Stomach (tissue), 4 donors: ENCODE results near the gene CPN2.

Source experiments
- EP300 ChIP-seq: sonication (generic); formaldehyde crosslinking; IDR thresholded peaks from one replicate; pipeline ENCODE4 v1.6.1; 2017; ENCODE audit warnings: antibody characterized with exemption
- POLR2A ChIP-seq, 4 donors: fragments of 450-650 bp; IDR thresholded peaks; one replicate each; pipeline ENCODE4 v1.6.1; 2016; ENCODE audit warnings: antibody characterized with exemption in 4 of 4, control low read depth in 2 of 4, mild to moderate bottlenecking in 1 of 4, moderate library complexity in 1 of 4
- POLR2AphosphoS5 ChIP-seq, 3 donors: sonication (generic); formaldehyde crosslinking; IDR thresholded peaks; one replicate each; pipeline ENCODE4 v1.6.1; 2016; ENCODE audit warnings: antibody characterized with exemption in 3 of 3
- TF ChIP-seq, protein P1 (sequence below), 7 experiments: fragments of 450-650 bp in 4 of 7; fragments of 200-600 bp in 3 of 7; sonication (generic) in 3 of 7; IDR thresholded peaks; one replicate each; pipeline ENCODE4 v1.5.1; 2016 to 2019; ENCODE audit warnings: antibody characterized with exemption in 7 of 7, control low read depth in 2 of 7, mild to moderate bottlenecking in 1 of 7

GRCh38 chr3:194364652-194365434 lies 13.7 kb upstream of the CPN2 start:
- no peak for TF ChIP-seq POLR2AphosphoS5 (IDR thresholded peaks at IDR 0.05)
- TF ChIP-seq, protein P1, sequence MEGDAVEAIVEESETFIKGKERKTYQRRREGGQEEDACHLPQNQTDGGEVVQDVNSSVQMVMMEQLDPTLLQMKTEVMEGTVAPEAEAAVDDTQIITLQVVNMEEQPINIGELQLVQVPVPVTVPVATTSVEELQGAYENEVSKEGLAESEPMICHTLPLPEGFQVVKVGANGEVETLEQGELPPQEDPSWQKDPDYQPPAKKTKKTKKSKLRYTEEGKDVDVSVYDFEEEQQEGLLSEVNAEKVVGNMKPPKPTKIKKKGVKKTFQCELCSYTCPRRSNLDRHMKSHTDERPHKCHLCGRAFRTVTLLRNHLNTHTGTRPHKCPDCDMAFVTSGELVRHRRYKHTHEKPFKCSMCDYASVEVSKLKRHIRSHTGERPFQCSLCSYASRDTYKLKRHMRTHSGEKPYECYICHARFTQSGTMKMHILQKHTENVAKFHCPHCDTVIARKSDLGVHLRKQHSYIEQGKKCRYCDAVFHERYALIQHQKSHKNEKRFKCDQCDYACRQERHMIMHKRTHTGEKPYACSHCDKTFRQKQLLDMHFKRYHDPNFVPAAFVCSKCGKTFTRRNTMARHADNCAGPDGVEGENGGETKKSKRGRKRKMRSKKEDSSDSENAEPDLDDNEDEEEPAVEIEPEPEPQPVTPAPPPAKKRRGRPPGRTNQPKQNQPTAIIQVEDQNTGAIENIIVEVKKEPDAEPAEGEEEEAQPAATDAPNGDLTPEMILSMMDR (IDR thresholded peaks at IDR 0.05): no peak
- no peak for TF ChIP-seq POLR2A (IDR thresholded peaks at IDR 0.05)
- TF ChIP-seq EP300: no peak
